ENCODE measurements around the gene GGN.

DNA sequence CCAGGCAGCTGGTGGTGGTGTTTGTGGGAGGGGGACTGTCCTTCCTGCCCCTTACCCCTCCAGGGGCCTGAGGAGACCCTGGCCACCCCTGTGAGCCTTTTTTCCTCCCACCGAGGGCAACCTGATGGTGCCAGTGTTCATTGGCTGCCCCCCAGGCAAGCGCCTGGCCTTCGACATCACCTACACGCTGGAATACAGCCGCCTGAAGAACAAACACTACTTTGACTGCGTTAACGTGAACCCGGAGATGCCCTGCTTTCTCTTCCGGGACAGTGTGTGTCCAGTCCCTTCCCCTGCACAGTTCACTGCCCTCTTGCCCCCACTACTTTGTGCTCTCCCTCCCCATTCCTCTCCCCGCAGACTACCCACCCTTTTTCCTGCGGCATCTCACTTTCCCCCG lies 20.8 kb downstream of the GGN start:
- TF ChIP-seq, protein P1, sequence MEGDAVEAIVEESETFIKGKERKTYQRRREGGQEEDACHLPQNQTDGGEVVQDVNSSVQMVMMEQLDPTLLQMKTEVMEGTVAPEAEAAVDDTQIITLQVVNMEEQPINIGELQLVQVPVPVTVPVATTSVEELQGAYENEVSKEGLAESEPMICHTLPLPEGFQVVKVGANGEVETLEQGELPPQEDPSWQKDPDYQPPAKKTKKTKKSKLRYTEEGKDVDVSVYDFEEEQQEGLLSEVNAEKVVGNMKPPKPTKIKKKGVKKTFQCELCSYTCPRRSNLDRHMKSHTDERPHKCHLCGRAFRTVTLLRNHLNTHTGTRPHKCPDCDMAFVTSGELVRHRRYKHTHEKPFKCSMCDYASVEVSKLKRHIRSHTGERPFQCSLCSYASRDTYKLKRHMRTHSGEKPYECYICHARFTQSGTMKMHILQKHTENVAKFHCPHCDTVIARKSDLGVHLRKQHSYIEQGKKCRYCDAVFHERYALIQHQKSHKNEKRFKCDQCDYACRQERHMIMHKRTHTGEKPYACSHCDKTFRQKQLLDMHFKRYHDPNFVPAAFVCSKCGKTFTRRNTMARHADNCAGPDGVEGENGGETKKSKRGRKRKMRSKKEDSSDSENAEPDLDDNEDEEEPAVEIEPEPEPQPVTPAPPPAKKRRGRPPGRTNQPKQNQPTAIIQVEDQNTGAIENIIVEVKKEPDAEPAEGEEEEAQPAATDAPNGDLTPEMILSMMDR (conservative IDR thresholded peaks at IDR 0.05; ENCODE audit: low read depth, low read length): no peak
- TF ChIP-seq EZH2phosphoT487 (IDR thresholded peaks at IDR 0.05; ENCODE audit: borderline replicate concordance, low read length) (no peak), EZH2 (IDR thresholded peaks at IDR 0.05; ENCODE audit: low read length, unreplicated experiment) (no peak)

All from PC-3 (cell line).